CD1c-positive myeloid dendritic cell (primary cell): Measurements from ENCODE around the gene NEDD4.
"Not testable (repeated sequence)": the region's sequence is repeated elsewhere in the genome, so short reads cannot be mapped to it uniquely, and the experiment has no call there.

Experiments used
- DNase-seq: peaks from one replicate; pipeline ENCODE4 v3.0.0-alpha.2; 2016; ENCODE audit errors: extremely low spot score

NEDD4 gene

GRCh38 chr15:55827204-55827603, 166.2 kb downstream of the NEDD4 start:
- no peak for DNase-seq

- no peak for DNase-seq
These were observed 168.4 kb downstream of the NEDD4 start for GRCh38 chr15:55824857-55825613.

GRCh38 chr15:55823699-55824340, 169.6 kb downstream of the NEDD4 start:
- DNase-seq, result no peak

- DNase-seq, result no peak
These were observed 170.2 kb downstream of the NEDD4 start for GRCh38 chr15:55823191-55823670.

GRCh38 chr15:55821740-55822139, 171.7 kb downstream of the NEDD4 start:
- DNase-seq, result not testable (repeated sequence)

- no peak for DNase-seq
These were observed 173.4 kb downstream of the NEDD4 start for GRCh38 chr15:55820043-55820442.

- DNase-seq, result no peak
These were observed 173.9 kb downstream of the NEDD4 start for GRCh38 chr15:55819397-55820034.

- DNase-seq, result no peak
These were observed 177.4 kb downstream of the NEDD4 start for GRCh38 chr15:55816017-55816416.

GRCh38 chr15:55802600-55803376, 190.6 kb downstream of the NEDD4 start:
- DNase-seq, result no peak

GRCh38 chr15:55800216-55800615, 193.2 kb downstream of the NEDD4 start:
- no peak for DNase-seq

- peak; percentile 10 for DNase-seq
These were observed 193.9 kb downstream of the NEDD4 start for GRCh38 chr15:55799291-55800212.

GRCh38 chr15:55796321-55796965, 197.0 kb downstream of the NEDD4 start:
- DNase-seq, result no peak

- DNase-seq, result no peak
These were observed 198.4 kb downstream of the NEDD4 start for GRCh38 chr15:55795031-55795430.

GRCh38 chr15:55791551-55792400, 201.6 kb downstream of the NEDD4 start:
- DNase-seq, result no peak

- no peak for DNase-seq
These were observed 204.2 kb downstream of the NEDD4 start for GRCh38 chr15:55789066-55789660.

GRCh38 chr15:55786341-55786740, 207.1 kb downstream of the NEDD4 start:
- DNase-seq, result no peak

- not testable (repeated sequence) for DNase-seq
These were observed 207.8 kb downstream of the NEDD4 start for GRCh38 chr15:55785593-55785992.

- DNase-seq, result no peak
These were observed 209.1 kb downstream of the NEDD4 start for GRCh38 chr15:55784286-55784685.

GRCh38 chr15:55782901-55783300, 210.5 kb downstream of the NEDD4 start:
- DNase-seq, result no peak
